Panc1 (cell line): ENCODE measurements around the gene KCNG1. TPM values are rescaled to one million over a fixed set of nuclear protein-coding genes. Genes with fewer than 3 reads are reported as not detected.

ENCODE experiments used
- ATAC-seq: fragments of 200-7000 bp; cut with Tn5 transposase; 2 replicates; pipeline ENCODE4 v1.9.1; 2020; ENCODE audit warnings: mild to moderate bottlenecking, moderate library complexity
- BruUV-seq: library from RNA; stranded (reverse); fragments of 400-500 nt; replicated peaks from 2 replicates; lab custom pipeline; 2021; lab: Mats Ljungman, UMichigan
- CTCF ChIA-PET: fragments of 300-600 bp; sonication (Branson Sonifier 250); formaldehyde crosslinking; loops from one replicate; lab custom pipeline; 2022; ENCODE audit warnings: antibody characterized with exemption; lab: Charles Lee
- POLR2A ChIA-PET: fragments of 300-600 bp; sonication (Branson Sonifier 250); formaldehyde crosslinking; loops from one replicate; lab custom pipeline; 2022; ENCODE audit warnings: antibody characterized with exemption; lab: Charles Lee
- DNase-seq: peaks from one replicate; pipeline ENCODE4 v3.0.0-alpha.2; 2010; ENCODE audit warnings: low read depth, low spot score
- H3K27ac ChIP-seq: 2 replicates; pipeline ENCODE4 v1.5.1; 2011; ENCODE audit warnings: mild to moderate bottlenecking, low read length, inconsistent platforms
- H3K27me3 ChIP-seq: fragments of 200-500 bp; sonication (Bioruptor generic); 2 replicates; pipeline ENCODE4 v1.6.0; 2014; ENCODE audit warnings: low read length, inconsistent platforms; ENCODE audit not compliant: control insufficient read depth, insufficient read depth
- H3K36me3 ChIP-seq: fragments of 200-500 bp; sonication (Bioruptor generic); 2 replicates; pipeline ENCODE4 v1.5.1; 2014; ENCODE audit warnings: inconsistent platforms, mild to moderate bottlenecking, low read length, moderate library complexity; ENCODE audit not compliant: control insufficient read depth, insufficient read depth
- H3K4me1 ChIP-seq: 2 replicates; pipeline ENCODE4 v1.5.1; 2011; ENCODE audit warnings: inconsistent platforms, mild to moderate bottlenecking, low read length, moderate library complexity; ENCODE audit not compliant: control insufficient read depth, insufficient read depth
- H3K4me3 ChIP-seq, 2 experiments: 2 replicates each; pipeline ENCODE4 v1.5.1; 2011 to 2012; ENCODE audit warnings: low read depth in 2 of 2, low read length in 2 of 2, mild to moderate bottlenecking in 2 of 2, inconsistent platforms in 1 of 2, moderate library complexity in 1 of 2
- H3K9me3 ChIP-seq: fragments of 200-500 bp; sonication (Bioruptor generic); 2 replicates; pipeline ENCODE4 v1.5.1; 2014; ENCODE audit warnings: low read depth, mild to moderate bottlenecking, inconsistent platforms, low read length, moderate library complexity; ENCODE audit not compliant: control insufficient read depth, insufficient read depth
- CTCF ChIP-seq: fragments of 450-650 bp; IDR thresholded peaks from 2 replicates; pipeline ENCODE4 v1.5.1; 2017; ENCODE audit warnings: mild to moderate bottlenecking
- POLR2AphosphoS5 ChIP-seq: IDR thresholded peaks from 2 replicates; pipeline ENCODE4 v1.6.1; 2012; ENCODE audit warnings: mild to moderate bottlenecking, low read depth, low read length, moderate library complexity
- REST ChIP-seq, 2 experiments: IDR thresholded peaks; 2 replicates each; pipeline ENCODE4 v1.6.1; 2011 to 2012; ENCODE audit warnings: low read depth in 2 of 2, control low read depth in 1 of 2, low read length in 1 of 2, mild to moderate bottlenecking in 1 of 2, moderate library complexity in 1 of 2; ENCODE audit not compliant: insufficient read depth in 1 of 2
- SIN3A ChIP-seq: IDR thresholded peaks from 2 replicates; pipeline ENCODE4 v1.6.1; 2012; ENCODE audit warnings: low read depth, mild to moderate bottlenecking, low read length, moderate library complexity, borderline replicate concordance; ENCODE audit not compliant: insufficient read depth
- TCF7L2 ChIP-seq: IDR thresholded peaks from 2 replicates; pipeline ENCODE4 v1.6.1; 2011; ENCODE audit warnings: mild to moderate bottlenecking, low read depth, low read length, inconsistent platforms
- in situ Hi-C: cut with HindIII; loops from 2 replicates; pipeline ENCODE4 v1.10.0; 2016; ENCODE audit warnings: low sequenced_read_pairs, low pct_unique_long_range_greater_than_20kb
- intact Hi-C: fragments of 100-400 bp; cut with micrococcal nuclease; formaldehyde crosslinking; loops from one replicate; pipeline ENCODE4 v1.10.0; 2022; ENCODE audit not compliant: unreplicated experiment
- total RNA-seq: library from RNA; stranded (reverse); gene quantifications from one replicate; pipeline ENCODE4 v1.2.1, GENCODE V29; 2021; ENCODE audit not compliant: unreplicated experiment

KCNG1 gene
- total RNA-seq, 1 experiment from 2014 or later: 7.4 TPM

GRCh38 chr20:51020657-51021056 lies 2.2 kb downstream of the KCNG1 start:
- Histone ChIP-seq H3K9me3 (no peaks in the 10 kb centered on the region), H3K27me3 (peaks cover 6% of the 10 kb centered on the region; the same call in 1 of the 2 replicates), H3K36me3 (peaks cover 6% of the 10 kb centered on the region; the same call in 1 of the 2 replicates), H3K4me1 (0 out of 2 replicates have a peak, but pooled peaks cover 3% of the 10 kb centered on the region), H3K27ac (no peak overlapping the region), H3K4me3 (no peak overlapping the region)
- CTCF ChIA-PET: no interaction called here
- TF ChIP-seq TCF7L2 (no peak), POLR2AphosphoS5 (no peak), CTCF (no peak), REST (IDR thresholded peaks at IDR 0.05; ENCODE audit: insufficient read depth in 1 of 2, low read depth in 2 of 2, low read length in 1 of 2) (no peak), SIN3A (no peak)
- intact Hi-C loops (no loop called here), in situ Hi-C loops (no loop called here)
- POLR2A ChIA-PET: no interaction called here
- no peak for DNase-seq
- no TSS peak for BruUV-seq
- ATAC-seq: no peak

- Histone ChIP-seq H3K9me3 (no peaks in the 10 kb centered on the region), H3K4me3 (no peak overlapping the region), H3K27me3 (peaks cover 6% of the 10 kb centered on the region; the same call in 1 of the 2 replicates), H3K4me1 (0 out of 2 replicates have a peak, but pooled peaks cover 3% of the 10 kb centered on the region), H3K36me3 (peaks cover 6% of the 10 kb centered on the region; the same call in 1 of the 2 replicates), H3K27ac (no peak overlapping the region)
- TF ChIP-seq SIN3A: no peak
- TF ChIP-seq TCF7L2: no peak
- TF ChIP-seq POLR2AphosphoS5: no peak
- no peak for TF ChIP-seq REST (IDR thresholded peaks at IDR 0.05; ENCODE audit: insufficient read depth in 1 of 2, low read depth in 2 of 2, low read length in 1 of 2)
- TF ChIP-seq CTCF: no peak
- intact Hi-C loops (no loop called here), in situ Hi-C loops (no loop called here)
- DNase-seq (no peak), ATAC-seq (no peak)
- BruUV-seq: no TSS peak
- ChIA-PET POLR2A (no interaction called here), CTCF (interaction anchor here (0.6 kb wide), 1 partner anchor 541 kb away, joined by 4 read pairs; no protein-coding TSS in a partner anchor)
Observed at GRCh38 chr20:51019656-51020592, 3.0 kb downstream of the KCNG1 start.
